Limb (tissue), 2 donors: ENCODE results near the gene SCN4B.

Experiments
- DNase-seq, 2 donors: peaks; one replicate each; pipeline ENCODE4 v3.0.0-alpha.2; 2016; ENCODE audit errors: extremely low spot score in 2 of 2

SCN4B gene

DNA sequence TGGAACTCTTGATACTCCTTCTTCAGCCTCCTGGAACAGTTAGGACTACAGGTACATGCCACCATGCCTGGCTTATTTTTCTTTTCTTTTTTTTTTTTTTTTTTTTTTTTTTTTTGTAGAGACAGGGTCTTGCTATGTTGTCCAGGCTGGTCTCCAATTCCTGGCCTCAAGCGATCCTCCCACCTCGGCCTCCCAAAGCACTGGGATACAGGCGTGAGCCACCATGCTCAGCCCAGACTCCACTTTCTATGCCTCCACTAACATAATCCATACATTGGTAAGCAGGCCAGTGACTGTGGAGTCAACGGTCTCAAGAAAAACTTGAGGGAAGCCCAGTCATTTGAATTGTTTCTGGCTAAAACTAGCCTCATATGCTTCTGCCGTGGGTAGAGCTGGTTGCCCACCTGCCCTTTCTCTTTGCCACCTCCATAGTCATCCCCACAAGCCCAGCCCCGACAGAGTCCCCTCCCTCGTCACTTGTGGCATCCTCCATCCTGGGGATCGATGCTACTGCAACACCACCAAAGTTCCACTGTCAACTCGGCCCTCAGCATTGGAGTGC lies 21.5 kb upstream of the SCN4B start:
- DNase-seq = no peak

- DNase-seq = no peak
Observed at GRCh38 chr11:118172356-118172755, 19.7 kb upstream of the SCN4B start.

- peak; percentile 71 to 85 for DNase-seq
Observed at GRCh38 chr11:118171269-118172062, 18.8 kb upstream of the SCN4B start.

DNA sequence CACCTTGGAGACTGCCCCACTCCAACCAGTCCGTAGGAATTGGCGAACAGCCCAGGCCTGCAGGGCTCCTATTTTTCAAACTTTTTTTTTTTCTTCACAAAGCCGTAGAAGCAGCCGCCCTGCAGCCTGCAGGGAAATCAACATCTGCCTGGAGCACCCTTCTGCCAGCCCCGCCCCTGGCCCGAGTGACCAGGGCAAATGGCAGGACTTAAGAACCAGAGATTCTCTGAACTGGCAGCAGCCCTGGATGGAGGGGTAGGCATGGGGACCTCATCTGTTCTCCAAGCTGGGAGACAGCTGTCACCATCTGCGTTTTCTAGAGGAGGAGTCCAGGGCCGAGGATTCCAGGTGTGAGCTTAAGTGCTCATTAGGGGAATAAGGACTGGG lies 18.3 kb upstream of the SCN4B start:
- DNase-seq = no peak

DNA sequence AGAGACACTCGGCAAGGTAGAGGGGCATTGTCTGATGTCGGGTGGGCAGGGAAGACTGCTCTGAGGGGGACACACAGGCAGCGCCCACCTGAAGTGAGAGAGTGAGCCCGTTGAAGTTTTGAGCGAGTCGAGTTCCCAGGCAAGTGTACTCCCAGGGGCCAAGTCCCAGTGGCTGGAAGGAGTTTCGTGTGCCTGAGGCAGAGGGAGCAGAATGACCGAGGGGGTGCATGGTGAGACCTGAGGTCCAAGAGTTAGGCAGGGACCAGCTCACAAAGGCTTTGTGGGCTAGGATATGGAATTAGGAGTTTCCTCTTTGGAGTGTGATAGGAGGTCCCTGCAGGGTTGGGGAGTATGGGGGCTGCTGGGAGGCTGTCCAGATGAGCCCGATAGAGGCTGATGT lies 17.6 kb upstream of the SCN4B start:
- no peak for DNase-seq

DNA sequence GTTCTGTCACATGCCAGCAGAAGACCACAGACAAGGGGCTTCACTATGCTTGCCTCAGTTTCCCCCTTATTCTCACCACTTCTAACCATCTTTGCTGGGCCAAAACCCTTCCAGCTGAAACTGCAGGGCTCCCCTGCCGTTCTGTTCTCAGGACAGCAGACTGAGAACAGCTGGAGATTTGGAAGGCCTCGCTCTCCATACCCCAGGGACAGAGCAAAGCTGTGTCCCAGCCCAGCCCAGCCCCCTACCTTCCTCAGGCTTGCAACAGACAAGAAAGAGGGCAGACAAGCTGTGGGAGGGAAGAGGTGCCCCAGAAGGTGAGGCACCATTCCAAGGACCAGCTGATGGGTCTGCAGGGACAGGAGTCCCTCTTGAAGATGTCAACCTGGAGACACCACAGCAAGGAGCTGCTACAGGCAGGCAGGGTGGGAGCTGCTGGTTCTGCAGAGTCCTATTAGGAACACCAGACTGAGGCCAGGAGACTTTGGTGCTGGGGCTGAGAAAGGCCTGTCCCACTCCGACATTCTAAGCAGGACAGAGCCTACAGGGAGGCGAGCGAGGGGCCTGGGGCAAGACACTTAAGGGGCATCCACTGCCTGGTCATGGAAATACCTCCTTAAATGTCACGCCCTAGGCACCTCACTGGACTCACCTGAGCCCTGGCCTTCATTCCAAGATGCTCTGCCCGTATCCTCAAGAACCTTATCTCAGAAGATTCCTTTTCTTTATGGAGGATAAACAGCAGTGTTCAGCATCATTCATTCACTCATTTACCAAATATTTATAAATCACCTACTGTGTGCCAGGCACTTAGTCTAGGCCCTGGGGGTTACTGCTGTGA lies 16.9 kb upstream of the SCN4B start:
- DNase-seq = no peak

DNA sequence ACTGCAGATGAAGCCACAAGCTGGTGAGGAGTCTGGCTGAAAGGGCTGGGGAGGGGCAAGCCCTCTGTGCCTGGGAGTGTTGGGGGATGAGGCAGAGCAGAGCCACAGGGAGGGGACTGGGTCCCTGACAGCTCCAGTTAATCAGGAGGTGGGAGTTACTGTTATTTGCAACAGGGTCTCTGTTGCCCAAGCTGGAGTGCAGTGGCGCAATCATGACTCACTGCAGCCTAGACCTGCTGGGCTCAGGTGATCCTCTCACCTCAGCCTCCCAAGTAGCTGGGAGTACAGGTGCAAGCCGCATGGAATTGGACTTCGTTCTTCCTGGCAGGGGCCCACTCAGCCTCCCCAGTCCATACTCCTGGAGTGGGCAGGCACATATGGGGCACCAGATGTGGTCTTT lies 16.1 kb upstream of the SCN4B start:
- no peak for DNase-seq

DNA sequence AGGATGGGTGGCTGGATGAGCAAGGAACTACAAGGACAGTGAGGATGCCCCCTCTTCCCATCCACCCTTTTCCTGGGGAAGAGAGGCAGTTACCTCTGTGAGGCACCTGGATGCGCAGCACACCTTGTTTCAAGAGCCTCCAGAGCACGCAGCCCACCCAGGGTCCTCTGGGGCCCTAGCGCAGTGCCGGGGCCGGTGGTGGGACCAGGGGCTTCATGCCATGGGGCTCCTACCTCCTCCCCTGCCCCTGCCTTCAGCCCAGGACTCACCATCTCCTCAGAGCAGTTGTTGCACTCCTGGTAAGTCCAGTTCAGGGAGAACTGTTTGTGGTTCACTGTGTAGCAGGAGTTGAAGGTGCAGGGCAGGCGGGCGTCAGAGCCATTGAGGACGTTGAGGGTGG lies 15.7 kb upstream of the SCN4B start:
- no peak for DNase-seq

DNA sequence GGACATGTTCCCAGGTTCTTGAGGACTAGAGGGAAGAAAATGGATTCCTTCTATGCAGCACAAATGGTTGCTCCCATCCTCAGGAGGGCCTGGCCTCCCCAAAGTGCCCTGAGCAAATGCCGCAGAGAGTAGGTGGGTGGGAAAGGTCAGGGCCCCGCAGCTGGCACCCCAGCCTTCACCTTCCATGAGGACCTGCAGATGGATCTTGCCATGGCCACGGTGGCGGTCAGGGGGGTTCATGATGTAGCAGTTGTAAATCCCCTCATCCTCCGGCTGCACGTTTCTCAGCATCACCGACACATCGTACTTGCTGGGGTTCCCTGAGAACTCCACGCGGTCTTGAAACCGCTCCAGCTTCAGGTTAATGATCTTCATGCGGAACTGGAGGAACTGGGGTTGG lies 15.3 kb upstream of the SCN4B start:
- no peak for DNase-seq

DNA sequence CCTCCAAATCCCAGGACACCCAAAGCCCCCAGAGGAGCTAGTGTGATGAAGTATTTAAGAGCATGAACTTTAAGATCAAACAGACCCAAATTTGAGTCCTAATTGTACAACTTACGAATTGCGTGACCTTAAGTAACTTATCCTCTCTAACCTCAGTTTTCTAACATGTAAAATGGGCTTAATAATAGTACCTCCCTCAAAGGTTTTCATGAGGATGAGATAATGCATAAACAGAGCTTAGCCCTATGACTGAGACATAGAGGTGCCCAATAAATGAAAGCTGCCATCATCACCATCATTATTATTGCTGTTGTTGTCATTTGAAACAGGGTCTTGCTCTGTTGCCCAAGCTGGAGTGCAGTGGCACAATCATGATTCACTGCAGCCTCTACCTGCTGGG lies 14.6 kb upstream of the SCN4B start:
- no peak for DNase-seq

DNA sequence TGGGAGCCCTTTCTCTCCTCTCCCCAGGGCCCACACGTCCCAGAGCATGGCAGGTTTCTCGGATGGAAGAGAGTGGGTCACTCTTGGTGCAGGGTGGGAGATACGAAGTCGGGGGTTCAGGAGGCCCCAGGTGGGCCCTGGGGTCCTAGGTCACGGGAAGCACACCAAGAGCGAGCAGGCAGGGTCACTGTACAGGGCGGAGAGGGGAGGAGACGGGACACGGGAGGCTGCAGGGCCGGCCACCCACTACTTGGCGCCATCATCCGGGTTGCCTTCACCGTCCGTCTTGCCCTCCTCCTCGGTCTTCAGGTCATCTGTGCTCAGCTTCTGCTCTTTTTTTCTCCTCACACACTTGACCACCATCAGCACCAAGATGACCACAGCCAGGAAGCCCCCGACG lies 14.0 kb upstream of the SCN4B start:
- DNase-seq = no peak

DNA sequence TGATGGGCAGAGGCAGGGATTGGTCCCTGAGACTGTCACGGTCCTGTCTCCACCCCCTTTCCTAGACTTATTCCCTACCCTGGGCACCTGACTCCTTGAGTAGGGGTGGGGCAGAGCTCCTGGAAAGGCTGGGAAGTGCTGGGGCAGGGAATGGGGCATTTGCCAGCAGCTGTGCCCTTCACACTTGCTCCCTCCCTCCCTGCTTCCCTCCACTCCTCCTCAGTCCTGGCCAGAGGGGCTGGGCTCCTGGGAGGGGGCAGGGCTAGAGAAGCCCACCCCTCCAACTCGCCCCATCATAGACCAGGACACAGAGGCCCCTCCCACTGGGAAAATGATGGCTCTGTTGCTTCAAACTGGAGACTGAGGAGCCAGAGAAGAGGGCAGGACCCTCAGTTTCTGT lies 12.3 kb upstream of the SCN4B start:
- DNase-seq = no peak

DNA sequence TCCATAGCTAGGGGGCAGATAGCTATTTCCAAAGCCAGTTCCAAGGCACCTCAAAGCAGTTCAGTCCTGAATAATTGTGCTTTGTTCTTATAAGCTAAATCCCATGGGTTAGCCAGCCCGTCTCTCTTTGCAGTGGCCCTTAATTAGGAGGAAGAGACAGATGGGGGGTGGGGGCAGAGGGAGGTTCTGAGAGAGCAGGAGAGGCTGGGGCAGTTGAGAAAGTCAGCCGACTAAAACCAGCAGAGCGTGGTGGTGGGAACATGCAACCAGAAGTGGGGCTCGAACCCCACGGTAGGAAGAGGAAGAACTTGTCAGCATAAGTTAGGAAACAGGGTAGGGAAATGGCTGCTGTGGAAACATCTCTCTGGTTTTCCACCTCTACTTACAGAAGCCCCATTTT lies 10.9 kb upstream of the SCN4B start:
- DNase-seq = no peak

GRCh38 chr11:118162846-118163245 lies 10.2 kb upstream of the SCN4B start:
- no peak for DNase-seq

- no peak for DNase-seq
Observed at GRCh38 chr11:118161786-118162185, 9.2 kb upstream of the SCN4B start.

GRCh38 chr11:118157186-118157895 lies 4.7 kb upstream of the SCN4B start:
- DNase-seq = no peak

GRCh38 chr11:118156531-118157185 lies 4.0 kb upstream of the SCN4B start:
- DNase-seq = no peak

DNA sequence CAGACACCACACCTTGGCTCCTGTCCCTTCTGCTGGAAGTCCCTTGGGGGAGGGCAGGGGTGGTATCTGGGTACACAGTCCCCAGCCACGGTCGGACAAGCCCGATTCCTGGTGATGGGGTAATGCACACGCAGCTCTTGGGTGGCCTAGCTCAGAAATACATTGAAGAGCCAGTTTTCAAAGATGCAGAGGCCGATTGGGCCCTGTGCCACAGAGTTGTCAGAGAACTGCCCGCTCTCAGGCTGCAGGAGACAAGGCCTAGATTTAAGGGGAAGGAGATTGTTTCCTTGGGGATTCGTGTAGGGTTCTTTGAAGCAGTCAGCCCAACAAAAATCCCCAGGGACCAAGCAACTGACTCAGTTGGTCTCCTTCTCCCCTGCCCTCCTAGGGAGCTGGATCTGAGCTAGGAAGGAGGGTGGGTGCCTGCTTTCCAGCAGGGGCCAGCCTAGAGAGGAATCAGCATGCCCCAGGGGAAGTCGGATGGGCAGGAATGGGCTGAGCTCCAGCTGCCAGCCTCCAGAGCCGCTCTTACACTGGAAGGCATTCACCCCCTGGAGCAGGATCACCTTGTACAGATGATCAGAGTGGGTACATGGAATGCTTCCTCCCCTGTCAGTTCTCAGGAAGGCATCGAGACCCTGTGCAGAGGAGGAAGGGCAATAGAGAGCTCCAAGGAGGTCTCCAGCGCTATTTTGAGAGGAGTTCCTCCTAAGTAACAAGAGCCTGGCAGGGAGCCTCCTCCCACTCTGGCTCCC lies 3.3 kb upstream of the SCN4B start:
- no peak for DNase-seq

DNA sequence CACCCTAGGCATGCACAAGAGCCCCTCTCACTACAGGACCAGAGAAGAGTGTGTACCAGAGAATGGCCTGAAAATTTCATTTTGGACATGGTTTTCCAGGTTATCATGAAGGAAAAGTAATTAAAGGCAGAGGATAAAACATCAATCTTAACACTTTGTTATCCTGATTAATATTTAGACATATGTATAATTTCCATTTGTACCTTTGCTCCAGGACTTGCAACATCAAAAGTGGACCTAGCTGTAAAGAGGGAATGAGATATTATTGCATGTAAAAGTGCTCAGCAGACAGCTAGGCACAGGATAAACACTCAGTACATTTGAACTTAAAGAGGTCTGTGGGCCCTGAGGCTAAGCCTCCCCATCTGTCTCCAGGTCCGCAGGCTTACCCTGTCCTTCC lies 2.0 kb upstream of the SCN4B start:
- DNase-seq = no peak

GRCh38 chr11:118153976-118154375 lies 1.4 kb upstream of the SCN4B start:
- DNase-seq = no peak

DNA sequence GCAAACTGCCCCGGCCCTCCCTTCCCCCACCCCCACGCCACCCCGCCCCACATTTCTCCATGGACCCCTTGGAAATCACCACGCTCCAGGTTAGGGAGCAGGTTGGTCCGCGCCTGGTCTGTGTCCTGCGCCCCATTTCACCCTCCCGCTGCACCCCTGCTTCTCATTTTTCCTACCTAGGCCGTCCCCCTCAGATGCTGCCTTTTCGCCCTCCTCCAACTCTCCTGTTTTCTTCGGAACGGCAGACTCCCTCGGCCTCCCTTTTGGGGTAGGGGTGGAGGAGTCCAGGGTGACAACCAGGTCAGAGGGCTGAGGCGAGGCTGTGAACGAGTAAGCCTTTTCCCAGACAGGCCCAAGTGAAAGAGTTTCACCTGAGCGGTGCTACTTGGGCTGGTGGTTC lies 893 bp upstream of the SCN4B start:
- DNase-seq = no peak
